HG02763 (cell line): Measurements from ENCODE around the gene EFCAB6.

Experiments used
- ATAC-seq: cut with Tn5 transposase; IDR thresholded peaks from one replicate; pipeline ENCODE4 v1.9.1; 2021; ENCODE audit warnings: mild to moderate bottlenecking, moderate library complexity; ENCODE audit not compliant: unreplicated experiment

Gene EFCAB6

GRCh38 chr22:43510281-43511070, 301.6 kb downstream of the EFCAB6 start:
- ATAC-seq = no peak

- ATAC-seq = no peak
Observed at GRCh38 chr22:43509337-43509736, 302.8 kb downstream of the EFCAB6 start.

DNA sequence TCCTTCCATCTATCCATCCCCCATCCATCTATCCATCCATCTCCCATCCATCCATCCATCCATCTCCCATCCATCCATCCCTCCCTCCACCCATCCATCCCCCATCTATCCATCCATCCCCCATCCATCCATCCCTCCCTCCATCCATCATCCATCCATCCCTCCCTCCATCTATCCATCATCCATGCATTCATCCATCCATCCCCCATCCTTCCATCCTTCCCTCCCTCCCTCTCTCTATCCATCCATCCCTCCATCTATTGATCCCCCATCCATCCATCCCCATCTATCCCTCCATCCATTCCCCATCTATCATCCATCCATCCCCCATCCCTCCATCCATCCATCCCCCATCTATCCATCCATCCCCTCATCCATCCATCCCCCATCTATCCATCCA, 303.6 kb downstream of the EFCAB6 start:
- ATAC-seq = no peak

- no peak for ATAC-seq
Observed at GRCh38 chr22:43507235-43507634, 304.9 kb downstream of the EFCAB6 start.

DNA sequence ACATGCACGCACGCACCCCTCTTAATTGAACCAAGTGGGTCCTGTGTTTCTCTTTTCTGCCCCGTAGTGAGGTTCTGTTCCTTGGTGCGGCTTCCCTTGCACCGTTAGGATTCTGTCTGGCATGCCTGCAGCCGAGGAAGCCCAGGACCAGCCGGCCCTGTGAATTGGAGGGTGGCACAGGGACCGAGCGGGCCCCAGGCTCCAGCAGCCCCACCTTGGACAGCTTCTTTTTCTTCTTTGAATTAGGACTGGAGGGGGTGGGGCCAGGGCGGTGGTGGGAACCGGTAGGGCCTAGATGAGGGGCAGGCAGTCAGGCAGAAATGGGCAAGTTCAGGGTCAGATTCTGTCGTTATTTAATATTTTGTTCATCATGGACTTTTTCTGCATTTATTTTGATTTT, 305.6 kb downstream of the EFCAB6 start:
- no peak for ATAC-seq

DNA sequence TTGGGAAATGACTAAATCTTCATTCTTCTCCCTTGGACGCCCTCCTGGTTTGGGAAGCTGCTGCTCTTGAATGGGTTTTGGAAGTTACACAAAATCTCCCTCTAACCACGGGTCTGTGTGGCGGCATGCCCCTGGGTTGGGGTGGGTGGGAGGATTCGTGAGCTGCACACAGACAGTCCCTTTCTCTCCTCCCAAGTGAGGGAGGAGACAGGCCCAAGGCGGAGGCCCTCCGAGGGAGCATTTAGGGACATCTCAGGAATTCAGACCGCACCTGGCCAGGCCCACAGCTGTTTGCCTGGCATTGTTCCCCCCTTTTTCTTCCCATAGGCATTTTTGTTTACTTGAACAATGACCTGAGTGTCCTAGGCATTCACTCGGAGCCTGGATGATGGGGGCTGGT, 306.2 kb downstream of the EFCAB6 start:
- ATAC-seq = no peak

GRCh38 chr22:43505423-43505822, 306.7 kb downstream of the EFCAB6 start:
- ATAC-seq = no peak

- no peak for ATAC-seq
Observed at GRCh38 chr22:43504666-43505261, 307.3 kb downstream of the EFCAB6 start.

DNA sequence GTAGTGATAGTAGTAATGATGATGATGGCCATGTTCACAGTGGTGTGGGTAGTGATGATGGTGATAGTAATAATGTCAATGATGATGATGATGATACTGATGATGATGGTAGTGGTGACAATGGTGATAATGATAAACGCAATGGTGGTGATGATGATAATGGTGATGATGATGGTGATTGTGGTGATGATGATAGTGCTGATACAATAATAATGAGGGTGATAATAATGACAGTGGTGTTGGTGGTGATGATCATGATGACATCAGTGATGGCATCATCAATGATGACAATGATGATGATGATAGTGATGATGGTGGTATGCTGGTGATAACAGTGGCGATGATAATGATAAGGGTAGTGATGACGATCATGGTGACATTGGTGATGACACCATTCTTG, 308.0 kb downstream of the EFCAB6 start:
- no peak for ATAC-seq

GRCh38 chr22:43502306-43502874, 309.7 kb downstream of the EFCAB6 start:
- no peak for ATAC-seq

- ATAC-seq = no peak
Observed at GRCh38 chr22:43501878-43502277, 310.2 kb downstream of the EFCAB6 start.

GRCh38 chr22:43500792-43501785, 311.0 kb downstream of the EFCAB6 start:
- no peak for ATAC-seq

DNA sequence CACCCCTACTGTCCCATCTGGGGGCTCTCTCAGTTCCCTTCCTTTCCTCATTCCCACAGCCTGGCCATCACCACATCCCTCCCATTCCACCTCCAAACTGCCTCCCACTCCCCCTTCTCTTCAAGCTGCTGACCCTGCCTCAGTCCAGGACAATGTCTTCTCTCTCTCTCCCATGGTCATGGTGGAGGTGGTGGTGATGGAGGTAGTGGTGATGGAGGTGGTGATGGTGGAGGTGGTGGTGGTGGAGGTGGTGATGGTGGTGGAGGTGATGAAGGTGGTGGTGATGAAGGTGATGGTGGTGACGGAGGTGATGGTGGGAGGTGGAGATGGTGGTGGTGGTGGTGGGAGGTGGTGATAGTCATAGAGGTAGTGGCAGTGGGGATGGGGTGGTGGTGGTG, 313.2 kb downstream of the EFCAB6 start:
- no peak for ATAC-seq

DNA sequence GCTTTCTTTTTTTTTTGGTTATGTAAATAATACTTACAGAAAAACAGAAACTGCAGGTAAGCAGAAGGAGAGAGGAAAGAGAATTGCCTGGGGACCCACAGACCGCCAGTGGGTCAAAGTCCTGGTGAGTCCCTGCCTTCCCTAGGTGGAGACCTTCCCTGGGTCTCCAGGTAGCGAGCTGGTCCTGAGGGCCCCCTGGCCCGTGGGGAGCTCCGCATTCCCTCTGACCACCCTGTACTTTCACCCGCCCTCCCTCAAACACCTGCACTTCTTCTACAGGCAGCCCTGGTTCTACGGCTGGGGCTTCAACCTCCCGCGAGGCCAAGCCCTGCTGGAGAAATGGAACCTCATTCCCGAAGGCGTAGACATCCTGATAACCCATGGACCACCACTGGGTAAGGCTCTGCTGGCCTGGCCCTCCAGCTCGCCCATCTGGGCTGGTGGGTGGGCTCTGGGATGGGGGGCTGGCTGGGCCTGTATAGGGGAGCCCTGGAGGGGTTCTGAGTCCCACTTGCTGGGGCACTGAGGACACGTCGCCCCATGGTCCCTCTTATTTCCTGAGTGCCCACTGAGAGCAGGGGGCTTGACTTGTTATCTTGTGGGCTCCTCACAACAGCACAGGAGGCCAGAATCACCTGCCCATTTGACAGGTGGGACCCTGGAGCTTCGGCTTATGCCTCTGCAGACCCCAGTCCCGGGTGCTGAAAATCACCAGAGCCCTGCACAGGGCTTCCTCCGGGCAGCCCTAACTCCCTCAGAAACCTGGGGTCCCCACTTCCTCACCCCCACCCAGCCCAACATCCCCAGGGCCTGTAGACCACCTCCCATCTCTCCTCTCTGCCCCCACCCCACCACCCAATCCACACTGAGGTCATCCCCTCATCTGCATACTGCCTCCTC, 313.9 kb downstream of the EFCAB6 start:
- ATAC-seq = no peak

GRCh38 chr22:43493297-43493696, 318.8 kb downstream of the EFCAB6 start:
- no peak for ATAC-seq

- ATAC-seq = no peak
Observed at GRCh38 chr22:43491737-43492136, 320.4 kb downstream of the EFCAB6 start.

DNA sequence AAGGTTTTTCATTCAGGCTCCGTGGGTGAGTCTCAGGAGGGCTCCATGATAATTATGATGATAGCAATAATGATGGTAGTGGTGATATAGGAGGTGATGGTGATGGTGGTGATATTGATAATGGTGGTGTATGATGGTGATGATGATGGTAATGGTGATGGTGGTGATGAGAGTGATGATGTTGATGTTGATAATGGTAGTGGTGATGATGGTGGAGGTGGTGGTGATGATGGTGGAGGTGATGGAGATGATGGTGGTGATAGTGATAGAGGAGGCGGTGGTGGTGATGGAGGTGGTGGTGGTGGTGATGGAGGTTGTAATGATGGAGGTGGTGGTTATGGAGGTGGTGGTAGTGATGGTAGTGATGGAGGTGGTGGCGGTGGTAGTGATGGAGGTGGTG, 320.9 kb downstream of the EFCAB6 start:
- ATAC-seq = no peak

DNA sequence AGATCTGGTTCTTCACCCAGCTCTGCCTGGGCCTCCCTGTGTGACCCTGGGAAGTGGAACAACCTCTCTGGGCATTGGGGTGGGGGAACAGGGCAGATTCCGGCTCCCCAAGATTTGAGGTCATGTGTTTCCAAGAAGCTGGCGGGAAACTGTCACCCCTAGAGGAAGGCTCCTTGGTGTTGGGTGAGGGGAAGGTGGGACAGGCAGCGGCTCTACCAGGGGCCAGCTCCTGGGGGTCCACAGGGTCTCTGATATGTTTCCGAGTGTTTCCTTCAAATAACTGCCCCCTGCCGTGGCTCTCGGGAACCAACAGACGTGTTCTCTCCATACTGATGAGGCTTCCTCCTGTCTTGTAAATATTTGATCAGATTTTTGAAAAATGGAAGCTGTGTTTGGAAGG, 321.8 kb downstream of the EFCAB6 start:
- ATAC-seq = no peak

- ATAC-seq = no peak
Observed at GRCh38 chr22:43488937-43489336, 323.2 kb downstream of the EFCAB6 start.
